GM18505 (cell line): ENCODE data around the gene CDH26.
"Not testable (repeated sequence)": the region's sequence is repeated elsewhere in the genome, so short reads cannot be mapped to it uniquely, and the experiment has no call there.

Experiments
- ATAC-seq: cut with Tn5 transposase; IDR thresholded peaks from one replicate; pipeline ENCODE4 v1.9.1; 2021; ENCODE audit not compliant: unreplicated experiment
- POLR2A ChIP-seq: IDR thresholded peaks from 4 replicates; pipeline ENCODE4 v1.6.1; 2011; ENCODE audit warnings: borderline replicate concordance; ENCODE audit not compliant: insufficient read depth, insufficient read length; ENCODE audit errors: extremely low read depth

CDH26 gene

DNA sequence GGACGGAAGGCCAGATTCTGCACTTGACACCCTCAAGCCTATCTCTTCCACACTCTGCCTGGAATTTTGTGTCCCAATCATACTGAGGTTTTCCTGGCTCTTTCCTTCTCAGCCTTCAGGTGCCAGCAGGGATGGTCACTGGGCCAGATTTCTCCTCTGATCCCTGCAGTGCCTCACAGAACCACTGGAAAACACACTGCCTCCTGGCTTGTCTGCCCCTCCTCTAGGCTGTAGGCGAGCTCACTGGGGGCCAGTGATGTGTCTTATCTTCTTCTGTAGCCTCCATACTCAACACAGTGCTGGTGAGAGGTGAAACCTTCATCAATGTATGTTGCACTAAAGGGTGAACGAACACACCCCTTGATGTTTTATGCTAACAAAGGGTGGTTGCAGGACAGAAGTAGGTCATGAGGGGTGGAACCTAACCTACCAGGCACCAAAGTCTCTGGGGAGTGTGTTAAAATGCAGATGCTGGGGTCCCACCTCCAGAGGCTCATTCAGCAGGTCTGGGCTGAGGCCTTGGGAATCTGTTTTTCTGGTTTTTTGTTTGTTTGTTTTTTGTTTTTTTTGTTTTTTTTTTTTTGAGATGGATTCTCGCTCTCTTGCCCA is 80.3 kb downstream of the CDH26 start:
- TF ChIP-seq POLR2A = no peak
- no peak for ATAC-seq

DNA sequence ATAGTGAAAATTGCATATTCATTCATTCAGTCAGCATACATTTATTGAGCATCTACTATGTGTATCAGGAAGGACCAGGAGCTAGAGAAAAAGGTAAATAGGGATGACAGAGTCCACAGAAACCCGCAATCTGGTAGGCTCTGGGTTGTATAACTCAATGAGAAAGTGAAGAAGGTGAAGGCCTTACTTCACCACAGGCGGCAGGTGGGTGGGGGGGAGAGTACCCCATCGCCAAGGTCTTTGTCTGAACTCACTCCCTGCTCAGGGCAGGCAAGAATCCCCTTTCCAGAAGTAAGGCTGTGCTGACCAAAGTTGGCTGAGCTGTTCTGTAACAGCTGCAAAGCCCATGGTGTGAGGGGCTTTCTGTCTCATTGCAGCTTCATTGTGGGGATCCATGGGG is 81.3 kb downstream of the CDH26 start:
- TF ChIP-seq POLR2A = no peak
- no peak for ATAC-seq

DNA sequence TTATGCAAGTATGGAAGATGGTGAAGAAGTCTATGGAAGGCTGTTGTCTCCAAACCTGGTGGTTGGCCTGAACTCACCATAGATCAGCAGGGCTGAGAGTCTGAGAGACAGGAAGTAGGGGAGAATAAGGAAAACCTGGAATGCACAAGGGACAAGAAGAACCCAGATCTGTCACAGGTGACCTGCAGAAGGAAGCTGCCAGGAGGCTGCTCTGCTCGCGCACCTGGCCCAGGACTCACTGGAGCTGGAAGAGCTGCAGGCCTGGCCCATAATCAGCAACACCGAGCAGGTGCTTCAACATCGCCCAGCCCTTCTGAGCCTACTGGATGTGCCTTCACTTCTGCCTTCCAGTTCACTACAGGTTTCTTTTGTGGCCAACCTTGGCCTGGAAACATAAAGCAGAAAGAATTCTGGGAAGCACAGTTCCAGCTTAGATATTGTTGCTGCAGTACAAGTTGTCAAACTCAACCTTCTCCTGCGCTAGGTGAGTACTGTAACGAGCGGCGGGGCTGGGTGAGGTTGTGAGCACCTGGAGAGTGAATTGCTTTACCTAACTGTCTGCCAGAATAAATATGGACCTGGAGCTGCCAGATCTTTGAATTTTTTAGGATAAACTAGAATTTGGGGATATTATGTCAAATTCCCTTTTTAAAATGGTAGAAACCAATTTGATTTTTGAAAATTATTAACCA is 82.4 kb downstream of the CDH26 start:
- ATAC-seq = no peak
- no peak for TF ChIP-seq POLR2A

DNA sequence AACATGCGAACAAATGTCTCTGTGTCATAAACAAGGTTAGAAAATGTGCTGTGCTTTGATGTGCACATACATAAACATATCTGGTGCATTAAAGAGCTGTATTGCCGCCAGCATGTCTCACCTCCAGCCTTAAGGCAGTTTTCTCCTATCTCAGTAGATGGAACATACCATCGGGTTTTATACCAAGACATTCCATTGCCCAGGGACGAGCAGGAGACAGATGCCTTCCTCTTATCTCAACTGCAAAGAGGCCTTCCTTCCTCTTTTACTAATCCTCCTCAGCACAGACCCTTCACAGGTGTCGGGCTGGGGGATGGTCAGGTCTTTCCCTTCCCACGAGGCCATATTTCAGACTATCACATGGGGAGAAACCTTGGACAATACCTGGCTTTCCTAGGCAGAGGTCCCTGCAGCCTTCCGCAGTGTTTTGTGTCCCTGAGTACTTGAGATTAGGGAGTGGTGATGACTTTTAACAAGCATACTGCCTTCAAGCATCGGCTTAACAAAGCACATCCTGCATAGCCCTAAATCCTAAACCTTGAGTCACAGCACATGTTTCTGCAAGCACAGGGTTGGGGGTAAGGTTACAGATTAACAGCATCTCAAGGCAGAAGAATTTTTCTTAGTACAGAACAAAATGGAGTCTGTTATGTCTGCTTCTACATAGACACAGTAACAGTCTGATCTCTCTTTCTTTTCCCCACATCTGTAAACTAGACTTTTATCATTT is 83.4 kb downstream of the CDH26 start:
- ATAC-seq = not testable (repeated sequence)

DNA sequence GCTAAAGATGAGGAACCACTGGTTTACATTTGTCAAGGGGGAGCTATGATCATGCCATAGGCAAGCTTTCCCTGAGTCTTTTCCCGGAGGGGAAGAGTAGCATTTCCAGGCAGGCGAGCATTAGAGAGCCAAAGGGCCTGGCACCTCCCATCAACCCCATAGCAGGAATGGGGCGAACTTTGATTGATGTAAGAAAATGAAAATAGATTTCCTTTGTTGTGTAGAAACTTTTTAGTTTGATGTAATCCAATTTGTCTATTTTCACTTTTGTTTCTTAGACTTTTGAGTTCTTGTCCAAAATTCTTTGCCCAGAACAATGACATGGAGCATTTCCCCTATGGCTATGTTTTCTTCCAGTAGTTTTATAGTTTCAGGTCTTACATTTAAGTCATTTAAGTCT is 85.2 kb downstream of the CDH26 start:
- no peak for TF ChIP-seq POLR2A
- no peak for ATAC-seq

DNA sequence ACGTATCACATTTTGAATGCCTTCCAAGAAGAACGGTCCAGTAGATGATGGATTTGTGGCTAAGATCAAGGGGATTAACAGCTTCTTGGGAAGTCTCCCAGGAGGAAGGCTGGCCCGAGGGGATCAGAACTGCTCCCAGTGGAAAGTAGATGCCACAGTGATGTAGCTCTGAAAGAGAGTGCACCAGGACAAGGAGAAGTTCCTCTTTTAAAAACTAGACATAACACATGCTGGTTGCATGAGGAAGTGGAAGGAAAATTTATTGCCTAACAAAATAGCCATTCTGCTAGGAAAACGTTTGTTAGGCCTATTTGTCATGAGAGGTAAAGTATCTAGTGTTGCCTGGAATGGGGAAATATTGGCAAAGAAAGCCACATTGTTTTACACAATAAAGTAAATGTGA is 87.8 kb downstream of the CDH26 start:
- no peak for ATAC-seq
- no peak for TF ChIP-seq POLR2A

DNA sequence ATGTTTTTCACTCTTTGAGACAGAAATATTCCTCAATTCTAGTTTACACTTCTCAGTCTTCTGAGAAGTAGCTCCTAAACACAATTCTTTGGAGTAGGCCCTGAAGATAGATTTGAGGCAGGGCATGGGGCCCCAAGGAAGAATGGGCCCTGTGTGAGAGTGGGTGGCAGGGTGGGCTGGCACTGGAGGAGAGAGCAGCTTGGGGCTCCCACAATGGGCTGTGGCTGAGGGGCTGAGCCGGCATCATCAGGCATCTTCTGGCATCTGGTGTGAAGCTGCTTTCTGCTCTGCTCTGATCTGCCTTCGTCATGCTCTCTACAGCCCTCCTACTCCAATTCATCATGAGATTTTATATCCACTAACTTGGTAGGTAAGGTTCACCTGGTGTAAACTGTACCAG is 88.2 kb downstream of the CDH26 start:
- TF ChIP-seq POLR2A = no peak
- ATAC-seq = no peak

DNA sequence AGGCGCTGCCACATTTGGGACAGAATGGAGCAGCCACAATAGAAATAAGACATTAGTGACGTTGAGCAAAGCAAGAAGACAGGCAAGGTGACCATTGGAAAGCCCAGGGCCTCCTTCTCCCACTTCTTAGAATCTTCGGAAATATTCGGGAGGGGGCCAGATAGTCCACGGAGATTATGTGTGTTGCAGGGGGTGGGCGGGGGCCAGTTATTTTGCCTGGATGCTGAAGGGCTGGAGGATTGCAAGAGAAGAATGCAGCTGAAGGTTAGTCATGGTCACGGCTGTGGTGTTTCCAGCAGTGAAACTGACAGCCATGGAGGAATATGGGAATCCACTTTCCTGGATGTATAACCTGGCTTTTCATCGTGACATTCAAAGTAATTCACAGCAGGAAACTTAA is 88.6 kb downstream of the CDH26 start:
- no peak for TF ChIP-seq POLR2A
- no peak for ATAC-seq

DNA sequence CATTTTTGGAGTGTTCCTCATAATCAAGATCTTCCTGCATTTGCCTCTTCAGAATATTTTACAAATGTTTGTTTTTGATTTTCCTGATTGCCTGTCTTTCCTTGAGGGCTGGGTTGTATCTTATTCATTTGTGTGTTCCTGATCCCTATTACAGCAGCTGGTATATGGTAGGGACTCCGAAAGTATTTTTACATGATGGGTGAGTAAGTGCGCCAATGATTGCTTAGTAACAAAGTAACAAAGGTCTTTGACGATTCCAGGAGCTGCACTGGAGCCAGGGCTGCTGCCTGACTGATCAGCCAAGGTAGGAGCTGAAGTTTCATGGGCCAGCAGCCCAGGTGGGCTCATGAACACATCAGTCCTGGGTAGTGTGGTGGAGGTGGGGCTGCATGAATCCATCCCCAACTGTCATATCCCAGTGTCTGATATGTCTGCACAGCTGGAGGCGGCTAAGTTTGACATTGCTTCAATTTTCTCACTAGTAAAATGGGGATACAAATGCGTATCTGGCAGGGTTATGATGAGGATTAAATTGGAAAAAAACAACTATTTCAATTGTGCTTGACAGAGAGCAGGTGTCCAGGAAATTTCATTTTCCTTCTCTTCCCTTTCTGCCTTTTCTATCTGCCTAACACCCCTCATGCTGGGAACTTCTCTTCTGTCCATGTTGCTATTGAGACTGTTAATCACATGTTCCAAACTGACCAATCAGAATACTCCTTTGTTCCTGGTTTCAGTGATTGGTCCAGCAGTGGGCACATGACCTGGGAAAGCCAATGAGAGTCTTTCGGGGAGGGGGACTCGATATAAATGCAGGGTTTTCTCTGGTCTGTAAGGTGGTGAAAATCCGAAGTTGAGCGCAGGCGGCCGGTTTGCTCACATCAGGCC is 90.7 kb downstream of the CDH26 start:
- no peak for ATAC-seq
- no peak for TF ChIP-seq POLR2A

DNA sequence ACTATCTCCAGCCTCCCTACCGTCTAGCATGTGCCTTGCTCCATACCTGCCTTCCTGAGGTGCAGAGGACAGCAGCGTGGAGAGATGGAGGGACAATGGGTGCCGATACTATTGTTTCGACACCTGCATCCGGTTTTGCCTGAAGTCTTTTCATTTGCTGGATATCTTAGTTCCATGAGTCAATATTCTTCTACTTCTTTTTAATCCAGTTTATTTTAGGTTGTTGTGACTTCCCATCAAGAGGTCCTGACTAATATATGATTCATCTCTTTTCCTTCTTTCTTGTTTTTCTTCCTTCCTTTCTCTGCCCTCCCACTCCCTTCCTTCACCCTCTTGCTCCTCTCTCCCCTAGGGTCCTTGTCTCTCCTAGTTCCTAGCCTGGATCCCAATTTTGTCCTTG is 91.4 kb downstream of the CDH26 start:
- no peak for TF ChIP-seq POLR2A
- no peak for ATAC-seq

DNA sequence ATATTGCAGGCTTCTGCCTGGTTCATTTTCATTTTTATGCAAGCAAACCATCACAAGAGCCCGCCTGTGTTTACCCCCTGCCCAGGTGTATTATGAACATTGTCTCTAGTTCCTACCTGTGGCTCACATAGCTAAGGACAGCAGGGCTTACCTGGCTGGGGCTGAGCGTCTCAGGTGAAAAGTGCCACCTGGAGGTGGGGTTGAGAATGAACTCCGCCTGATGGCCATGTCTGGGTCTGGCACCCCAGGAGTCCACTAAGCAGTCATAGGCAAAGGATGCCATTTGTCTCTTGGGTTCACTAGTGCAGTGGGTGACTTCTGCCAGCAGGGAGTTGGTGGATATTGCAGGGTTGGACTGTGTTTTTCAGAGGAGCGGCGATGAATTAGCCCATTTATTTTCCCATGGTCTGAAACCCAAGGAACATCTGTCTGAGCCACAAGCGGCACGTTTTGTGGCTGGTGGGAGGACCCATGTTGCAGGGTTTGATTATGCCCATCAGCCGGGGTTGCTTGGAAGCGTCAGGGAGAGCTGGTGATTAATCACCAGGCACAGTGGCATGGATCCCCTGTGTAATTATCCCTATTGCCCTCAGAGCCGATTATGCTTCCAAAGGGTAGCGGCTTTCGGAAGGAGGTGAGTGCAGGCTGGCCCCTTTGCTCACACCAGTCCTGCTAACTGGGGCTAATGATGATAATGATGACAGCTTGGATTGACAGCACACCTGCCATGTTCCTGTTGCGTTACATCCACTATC is 92.1 kb downstream of the CDH26 start:
- no peak for ATAC-seq
- no peak for TF ChIP-seq POLR2A

DNA sequence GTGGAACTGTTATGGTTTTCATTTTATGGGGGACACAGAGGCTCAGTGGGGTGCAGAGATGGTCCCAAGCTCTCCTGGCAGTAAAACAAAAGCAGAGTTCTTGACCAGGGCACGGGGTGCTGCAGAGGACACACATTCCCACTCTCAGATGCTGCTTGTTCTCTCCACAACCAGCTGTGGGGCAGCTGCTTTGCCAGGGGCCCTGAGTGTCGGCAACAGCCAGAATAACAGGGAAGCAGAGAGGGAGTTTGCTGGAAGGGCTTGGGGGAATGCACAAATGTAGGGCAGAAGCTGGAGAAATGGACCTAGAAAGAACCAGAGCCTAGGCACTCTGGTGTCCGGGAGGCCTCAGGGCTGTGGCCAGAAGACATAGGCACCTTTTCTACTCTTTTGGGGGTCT is 93.7 kb downstream of the CDH26 start:
- ATAC-seq = no peak
- no peak for TF ChIP-seq POLR2A

DNA sequence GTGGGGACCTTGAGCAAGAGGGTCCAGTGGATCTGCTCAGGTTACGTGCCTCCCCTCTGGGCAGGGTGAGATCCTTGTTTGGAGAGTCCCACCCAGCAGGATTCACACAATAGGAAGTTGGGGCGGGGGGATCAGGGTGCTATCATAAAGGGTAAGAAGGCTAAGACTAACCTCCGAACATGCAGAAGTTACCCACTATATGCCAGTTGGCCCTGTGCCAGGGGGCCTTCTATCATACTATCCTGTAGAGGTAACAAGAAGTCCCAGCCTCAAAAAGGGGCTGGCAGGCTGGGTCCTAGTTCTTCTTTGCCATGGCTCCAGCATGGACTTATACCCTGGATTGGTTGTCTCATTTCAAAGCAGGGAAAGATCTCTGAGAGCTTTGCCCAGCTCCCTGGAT is 94.1 kb downstream of the CDH26 start:
- no peak for ATAC-seq
- TF ChIP-seq POLR2A = no peak
